ENCODE measurements around the gene MGAT5.
A peak's percentile ranks its signal among the peaks of the same experiment; 100 is the strongest.

The MGAT5 gene

GRCh38 chr2:134231965-134232340 lies 21.9 kb upstream of the MGAT5 start:
- no peaks in the 10 kb centered on the region for H3K36me3 ChIP-seq (ENCODE audit: insufficient read depth, low read length)
- H3K4me3 ChIP-seq (ENCODE audit: low read length): peak overlapping the region; percentile 23
- H3K27me3 ChIP-seq (ENCODE audit: control insufficient read depth, insufficient read depth, low read length): no peaks in the 10 kb centered on the region
- H3K9me3 ChIP-seq (replicated peaks; ENCODE audit: low read length): no peaks in the 10 kb centered on the region
- peak overlapping the region; percentile 29 for H3K4me2 ChIP-seq (ENCODE audit: low read length)
- peaks cover 34% of the 10 kb centered on the region for H3K4me1 ChIP-seq (ENCODE audit: control insufficient read depth, insufficient read depth, low read length)
- no peak overlapping the region for H3K9ac ChIP-seq (ENCODE audit: low read depth, low read length)

- Histone ChIP-seq H3K4me2 (ENCODE audit: low read length) (peak overlapping the region; percentile 17), H3K4me3 (ENCODE audit: low read length) (no peak overlapping the region), H3K9me3 (replicated peaks; ENCODE audit: low read length) (no peaks in the 10 kb centered on the region), H3K9ac (ENCODE audit: low read depth, low read length) (no peak overlapping the region), H3K27me3 (ENCODE audit: control insufficient read depth, insufficient read depth, low read length) (no peaks in the 10 kb centered on the region), H3K4me1 (ENCODE audit: control insufficient read depth, insufficient read depth, low read length) (peaks cover 34% of the 10 kb centered on the region), H3K36me3 (ENCODE audit: insufficient read depth, low read length) (no peaks in the 10 kb centered on the region)
These were observed 21.4 kb upstream of the MGAT5 start for GRCh38 chr2:134232461-134232860.

- no peaks in the 10 kb centered on the region for H3K36me3 ChIP-seq (ENCODE audit: insufficient read depth, low read length)
- H3K9me3 ChIP-seq (replicated peaks; ENCODE audit: low read length): no peaks in the 10 kb centered on the region
- no peak overlapping the region for H3K4me2 ChIP-seq (ENCODE audit: low read length)
- H3K27me3 ChIP-seq (ENCODE audit: control insufficient read depth, insufficient read depth, low read length): no peaks in the 10 kb centered on the region
- no peak overlapping the region for H3K4me3 ChIP-seq (ENCODE audit: low read length)
- H3K4me1 ChIP-seq (ENCODE audit: control insufficient read depth, insufficient read depth, low read length): peaks cover 34% of the 10 kb centered on the region
- H3K9ac ChIP-seq (ENCODE audit: low read depth, low read length): no peak overlapping the region
These were observed 20.8 kb upstream of the MGAT5 start for GRCh38 chr2:134232868-134233727.

- H3K9ac ChIP-seq (ENCODE audit: low read depth, low read length): no peak overlapping the region
- no peaks in the 10 kb centered on the region for H3K9me3 ChIP-seq (replicated peaks; ENCODE audit: low read length)
- peaks cover 34% of the 10 kb centered on the region for H3K4me1 ChIP-seq (ENCODE audit: control insufficient read depth, insufficient read depth, low read length)
- no peak overlapping the region for H3K4me2 ChIP-seq (ENCODE audit: low read length)
- H3K27me3 ChIP-seq (ENCODE audit: control insufficient read depth, insufficient read depth, low read length): no peaks in the 10 kb centered on the region
- no peaks in the 10 kb centered on the region for H3K36me3 ChIP-seq (ENCODE audit: insufficient read depth, low read length)
- no peak overlapping the region for H3K4me3 ChIP-seq (ENCODE audit: low read length)
These were observed 20.1 kb upstream of the MGAT5 start for GRCh38 chr2:134233728-134234136.

GRCh38 chr2:134234535-134234934 lies 19.3 kb upstream of the MGAT5 start:
- Histone ChIP-seq H3K4me3 (ENCODE audit: low read length) (no peak overlapping the region), H3K4me1 (ENCODE audit: control insufficient read depth, insufficient read depth, low read length) (peaks cover 34% of the 10 kb centered on the region), H3K9me3 (replicated peaks; ENCODE audit: low read length) (no peaks in the 10 kb centered on the region), H3K36me3 (ENCODE audit: insufficient read depth, low read length) (no peaks in the 10 kb centered on the region), H3K27me3 (ENCODE audit: control insufficient read depth, insufficient read depth, low read length) (no peaks in the 10 kb centered on the region), H3K9ac (ENCODE audit: low read depth, low read length) (no peak overlapping the region), H3K4me2 (ENCODE audit: low read length) (no peak overlapping the region)

GRCh38 chr2:134235510-134236144 lies 18.2 kb upstream of the MGAT5 start:
- no peak overlapping the region for H3K4me2 ChIP-seq (ENCODE audit: low read length)
- H3K9me3 ChIP-seq (replicated peaks; ENCODE audit: low read length): no peaks in the 10 kb centered on the region
- no peaks in the 10 kb centered on the region for H3K27me3 ChIP-seq (ENCODE audit: control insufficient read depth, insufficient read depth, low read length)
- H3K36me3 ChIP-seq (ENCODE audit: insufficient read depth, low read length): no peaks in the 10 kb centered on the region
- H3K4me3 ChIP-seq (ENCODE audit: low read length): no peak overlapping the region
- peaks cover 34% of the 10 kb centered on the region for H3K4me1 ChIP-seq (ENCODE audit: control insufficient read depth, insufficient read depth, low read length)
- H3K9ac ChIP-seq (ENCODE audit: low read depth, low read length): no peak overlapping the region

GRCh38 chr2:134238371-134238770 lies 15.5 kb upstream of the MGAT5 start:
- no peaks in the 10 kb centered on the region for H3K27me3 ChIP-seq (ENCODE audit: control insufficient read depth, insufficient read depth, low read length)
- H3K4me3 ChIP-seq (ENCODE audit: low read length): no peak overlapping the region
- no peak overlapping the region for H3K4me2 ChIP-seq (ENCODE audit: low read length)
- no peaks in the 10 kb centered on the region for H3K36me3 ChIP-seq (ENCODE audit: insufficient read depth, low read length)
- no peaks in the 10 kb centered on the region for H3K9me3 ChIP-seq (replicated peaks; ENCODE audit: low read length)
- H3K9ac ChIP-seq (ENCODE audit: low read depth, low read length): no peak overlapping the region
- H3K4me1 ChIP-seq (ENCODE audit: control insufficient read depth, insufficient read depth, low read length): peaks cover 9% of the 10 kb centered on the region

GRCh38 chr2:134240061-134240460 lies 13.8 kb upstream of the MGAT5 start:
- H3K4me1 ChIP-seq (ENCODE audit: control insufficient read depth, insufficient read depth, low read length): peaks cover 4% of the 10 kb centered on the region
- H3K9ac ChIP-seq (ENCODE audit: low read depth, low read length): no peak overlapping the region
- no peaks in the 10 kb centered on the region for H3K9me3 ChIP-seq (replicated peaks; ENCODE audit: low read length)
- H3K36me3 ChIP-seq (ENCODE audit: insufficient read depth, low read length): no peaks in the 10 kb centered on the region
- H3K27me3 ChIP-seq (ENCODE audit: control insufficient read depth, insufficient read depth, low read length): no peaks in the 10 kb centered on the region
- H3K4me3 ChIP-seq (ENCODE audit: low read length): no peak overlapping the region
- no peak overlapping the region for H3K4me2 ChIP-seq (ENCODE audit: low read length)

- no peaks in the 10 kb centered on the region for H3K4me1 ChIP-seq (ENCODE audit: control insufficient read depth, insufficient read depth, low read length)
- H3K27me3 ChIP-seq (ENCODE audit: control insufficient read depth, insufficient read depth, low read length): no peaks in the 10 kb centered on the region
- no peak overlapping the region for H3K4me2 ChIP-seq (ENCODE audit: low read length)
- no peak overlapping the region for H3K9ac ChIP-seq (ENCODE audit: low read depth, low read length)
- no peak overlapping the region for H3K4me3 ChIP-seq (ENCODE audit: low read length)
- no peaks in the 10 kb centered on the region for H3K9me3 ChIP-seq (replicated peaks; ENCODE audit: low read length)
- H3K36me3 ChIP-seq (ENCODE audit: insufficient read depth, low read length): no peaks in the 10 kb centered on the region
These were observed 12.0 kb upstream of the MGAT5 start for GRCh38 chr2:134241911-134242310.

GRCh38 chr2:134243244-134243643 lies 10.6 kb upstream of the MGAT5 start:
- no peak overlapping the region for H3K9ac ChIP-seq (ENCODE audit: low read depth, low read length)
- no peaks in the 10 kb centered on the region for H3K4me1 ChIP-seq (ENCODE audit: control insufficient read depth, insufficient read depth, low read length)
- H3K9me3 ChIP-seq (replicated peaks; ENCODE audit: low read length): no peaks in the 10 kb centered on the region
- H3K36me3 ChIP-seq (ENCODE audit: insufficient read depth, low read length): no peaks in the 10 kb centered on the region
- no peak overlapping the region for H3K4me3 ChIP-seq (ENCODE audit: low read length)
- H3K4me2 ChIP-seq (ENCODE audit: low read length): no peak overlapping the region
- no peaks in the 10 kb centered on the region for H3K27me3 ChIP-seq (ENCODE audit: control insufficient read depth, insufficient read depth, low read length)

- Histone ChIP-seq H3K36me3 (ENCODE audit: insufficient read depth, low read length) (no peaks in the 10 kb centered on the region), H3K4me2 (ENCODE audit: low read length) (no peak overlapping the region), H3K9me3 (replicated peaks; ENCODE audit: low read length) (no peaks in the 10 kb centered on the region), H3K4me3 (ENCODE audit: low read length) (no peak overlapping the region), H3K9ac (ENCODE audit: low read depth, low read length) (no peak overlapping the region), H3K4me1 (ENCODE audit: control insufficient read depth, insufficient read depth, low read length) (no peaks in the 10 kb centered on the region), H3K27me3 (ENCODE audit: control insufficient read depth, insufficient read depth, low read length) (no peaks in the 10 kb centered on the region)
These were observed 9.8 kb upstream of the MGAT5 start for GRCh38 chr2:134244086-134244485.

- Histone ChIP-seq H3K9me3 (replicated peaks; ENCODE audit: low read length) (no peaks in the 10 kb centered on the region), H3K9ac (ENCODE audit: low read depth, low read length) (no peak overlapping the region), H3K27me3 (ENCODE audit: control insufficient read depth, insufficient read depth, low read length) (no peaks in the 10 kb centered on the region), H3K4me1 (ENCODE audit: control insufficient read depth, insufficient read depth, low read length) (no peaks in the 10 kb centered on the region), H3K36me3 (ENCODE audit: insufficient read depth, low read length) (no peaks in the 10 kb centered on the region), H3K4me2 (ENCODE audit: low read length) (no peak overlapping the region), H3K4me3 (ENCODE audit: low read length) (no peak overlapping the region)
These were observed 9.3 kb upstream of the MGAT5 start for GRCh38 chr2:134244587-134244986.
